Adrenal gland (tissue), 12 donors: ENCODE measurements around the gene MAP3K7. TPM values are rescaled to one million over a fixed set of nuclear protein-coding genes. Genes with fewer than 3 reads are reported as not detected.

ENCODE experiments used
- DNase-seq, 7 donors: peaks; one replicate each; pipeline ENCODE4 v3.0.0-alpha.2; 2019 to 2020
- H3K27ac ChIP-seq, 5 donors: fragments of 200-600 bp; sonication (generic) in 4 of 5; 1 replicate in 3 of 5; 2 replicates in 2 of 5; pipeline versions ENCODE4 v1.5.1 to v1.8.0; 2016 to 2020; ENCODE audit warnings: mild to moderate bottlenecking in 1 of 5
- H3K27me3 ChIP-seq: fragments of 200-600 bp; 2 replicates; pipeline ENCODE4 v1.8.0; 2021
- H3K36me3 ChIP-seq, 2 donors: fragments of 200-600 bp; replicated peaks in 1 of 2; 1 replicate in 1 of 2; 2 replicates in 1 of 2; pipeline versions ENCODE4 v1.5.1 to v1.8.0; 2018 to 2022
- H3K4me1 ChIP-seq, 2 donors: fragments of 200-600 bp; replicated peaks in 1 of 2; 1 replicate in 1 of 2; 2 replicates in 1 of 2; pipeline versions ENCODE4 v1.5.1 to v1.8.0; 2018 to 2021
- H3K4me3 ChIP-seq, 4 donors: fragments of 200-600 bp; sonication (generic) in 3 of 4; one replicate each; pipeline ENCODE4 v1.5.1; 2016 to 2018
- H3K9me3 ChIP-seq, 3 donors: fragments of 200-600 bp; sonication (generic) in 1 of 3; replicated peaks in 1 of 3; 1 replicate in 2 of 3; 2 replicates in 1 of 3; pipeline versions ENCODE4 v1.5.1 to v1.8.0; 2016 to 2021
- POLR2A ChIP-seq, 2 donors: fragments of 450-650 bp; IDR thresholded peaks; one replicate each; pipeline ENCODE4 v1.6.1; 2017; ENCODE audit warnings: antibody characterized with exemption in 2 of 2, mild to moderate bottlenecking in 2 of 2, moderate library complexity in 1 of 2
- WGBS, 4 donors: extraction: QIAGEN DNeasy Blood & Tissue Kit in 2 of 4; methylation state at CpG; one replicate each; pipeline versions ENCODE4 v1.1.5 to v1.1.7; 2013 to 2017; 5-methylcytosine and 5-hydroxymethylcytosine counted together
- intact Hi-C, 2 donors: fragments of 100-400 bp; cut with DNase I; formaldehyde crosslinking; loops; one replicate each; pipeline versions ENCODE4 v1.14.1 to v1.15.0; 2022 to 2023
- polyA plus RNA-seq, 3 donors: library from polyadenylated mRNA; stranded (reverse); fragments of 200-250 nt in 2 of 3; fragments of 350-450 nt in 1 of 3; fragmentation: Illumina TruSeq in 1 of 3; extraction: RNeasy Lipid Tissue Mini Kit (QIAGEN cat#74804) in 1 of 3; gene quantifications; one replicate each; pipeline ENCODE4 v1.2.3, GENCODE V29; 2013 to 2014
- total RNA-seq, 9 donors: library from RNA; depleted of rRNA in 4 of 9; stranded (reverse); fragments of >200 nt in 4 of 9; fragments of 120-200 nt in 1 of 9; fragmentation: NEBNext Ultra II Directional in 1 of 9; extraction: Animal tissue kit (Norgen Biotek cat#: 25700) in 1 of 9; gene quantifications; one replicate each; pipeline versions ENCODE4 v1.1.0 to v1.2.4, GENCODE V29; 2013 to 2023
- TF ChIP-seq, protein P1 (sequence below), 6 experiments: fragments of 450-650 bp in 4 of 6; fragments of 200-600 bp in 2 of 6; sonication (generic) in 1 of 6; IDR thresholded peaks; 1 replicate in 5 of 6; 2 replicates in 1 of 6; pipeline versions ENCODE4 v1.5.1 to v1.8.0; 2016 to 2021; ENCODE audit warnings: antibody characterized with exemption in 6 of 6, mild to moderate bottlenecking in 2 of 6, moderate library complexity in 1 of 6
- donor health status: healthy with polysubstance abuse.
- donor health status: Bipolar disorder and iron deficiency.
- donor health status: DM: yes; HTN: yes; CAD: no.
- donor health status: DM: no; HTN: no; CAD: no.
- donor health status: DM: no; HTN: no; CAD: no.
- donor health status: DM: yes; HTN: yes; CAD: no.

MAP3K7 gene
- total and polyA plus RNA-seq, 12 donors, result 14.4 to 35.1 (median 21.1) TPM

DNA sequence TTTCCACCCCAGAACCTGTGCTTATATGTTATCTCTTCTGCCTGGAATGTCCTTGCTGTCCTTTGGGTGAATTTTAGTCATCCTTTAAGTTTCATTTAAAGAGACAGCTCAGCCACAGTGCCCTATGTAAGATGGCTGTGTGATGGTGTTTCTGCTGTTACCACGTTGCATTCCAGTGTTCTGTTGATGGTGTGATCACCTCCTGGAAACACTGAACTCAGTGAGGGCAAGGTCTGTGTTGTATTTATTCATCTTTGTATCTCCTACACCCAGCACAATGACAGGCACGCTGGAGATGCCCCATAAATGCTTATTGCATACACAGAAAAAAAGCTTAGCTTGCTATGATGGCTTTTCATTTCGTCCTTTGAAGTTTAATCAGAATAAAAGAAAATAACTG, 102.5 kb downstream of the MAP3K7 start:
- intact Hi-C loops, result no loop called here

DNA sequence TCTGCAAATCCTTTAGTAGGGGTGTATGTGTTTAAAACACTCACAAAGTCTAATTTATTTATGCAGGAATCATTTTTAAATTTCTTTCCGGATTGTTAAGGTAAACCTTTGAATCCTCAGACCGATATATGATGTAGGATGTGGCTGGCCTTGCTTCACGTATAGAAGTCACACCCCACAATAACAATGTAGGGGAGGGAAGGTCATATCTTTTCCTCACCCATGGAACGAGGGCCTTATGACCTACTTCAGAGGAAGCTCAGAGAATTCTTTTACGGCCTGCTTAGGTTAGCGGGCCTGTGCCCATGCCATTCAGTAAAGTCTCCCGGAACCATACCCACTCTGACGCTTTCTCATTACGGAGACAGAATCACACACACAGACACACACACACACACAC, 102.9 kb downstream of the MAP3K7 start:
- Histone ChIP-seq H3K27ac (no peak overlapping the region), H3K4me3 (no peak overlapping the region), H3K4me1 (peaks cover 0 to 3% of the 10 kb centered on the region in 2 donors), H3K27me3 (no peaks in the 10 kb centered on the region), H3K36me3 (no peaks in the 10 kb centered on the region), H3K9me3 (no peaks in the 10 kb centered on the region)
- TF ChIP-seq POLR2A (IDR thresholded peaks at IDR 0.05), result no peak
- TF ChIP-seq, protein P1, sequence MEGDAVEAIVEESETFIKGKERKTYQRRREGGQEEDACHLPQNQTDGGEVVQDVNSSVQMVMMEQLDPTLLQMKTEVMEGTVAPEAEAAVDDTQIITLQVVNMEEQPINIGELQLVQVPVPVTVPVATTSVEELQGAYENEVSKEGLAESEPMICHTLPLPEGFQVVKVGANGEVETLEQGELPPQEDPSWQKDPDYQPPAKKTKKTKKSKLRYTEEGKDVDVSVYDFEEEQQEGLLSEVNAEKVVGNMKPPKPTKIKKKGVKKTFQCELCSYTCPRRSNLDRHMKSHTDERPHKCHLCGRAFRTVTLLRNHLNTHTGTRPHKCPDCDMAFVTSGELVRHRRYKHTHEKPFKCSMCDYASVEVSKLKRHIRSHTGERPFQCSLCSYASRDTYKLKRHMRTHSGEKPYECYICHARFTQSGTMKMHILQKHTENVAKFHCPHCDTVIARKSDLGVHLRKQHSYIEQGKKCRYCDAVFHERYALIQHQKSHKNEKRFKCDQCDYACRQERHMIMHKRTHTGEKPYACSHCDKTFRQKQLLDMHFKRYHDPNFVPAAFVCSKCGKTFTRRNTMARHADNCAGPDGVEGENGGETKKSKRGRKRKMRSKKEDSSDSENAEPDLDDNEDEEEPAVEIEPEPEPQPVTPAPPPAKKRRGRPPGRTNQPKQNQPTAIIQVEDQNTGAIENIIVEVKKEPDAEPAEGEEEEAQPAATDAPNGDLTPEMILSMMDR (IDR thresholded peaks at IDR 0.05), result no peak
- intact Hi-C loops, result loop anchor here in 1 of 2 donors (2.0 kb wide), 1 partner anchor 545 kb away; no protein-coding TSS in a partner anchor
- DNase-seq, result no peak
- WGBS, 4 donors, result 82 to 92% (median 87%) methylated on average over 9 of the region's 9 CpGs

More for the DNA sequence above, 102.5 kb downstream of the MAP3K7 start:
- Histone ChIP-seq H3K4me3 (no peak overlapping the region), H3K27me3 (no peaks in the 10 kb centered on the region), H3K36me3 (no peaks in the 10 kb centered on the region), H3K4me1 (no peaks in the 10 kb centered on the region), H3K9me3 (no peaks in the 10 kb centered on the region), H3K27ac (no peak overlapping the region)
- DNase-seq, result no peak
- TF ChIP-seq, protein P1 (IDR thresholded peaks at IDR 0.05), result no peak
- TF ChIP-seq POLR2A (IDR thresholded peaks at IDR 0.05), result no peak
- WGBS, 4 donors, result 64 to 74% (median 68%) methylated on average over 3 of the region's 3 CpGs

DNA sequence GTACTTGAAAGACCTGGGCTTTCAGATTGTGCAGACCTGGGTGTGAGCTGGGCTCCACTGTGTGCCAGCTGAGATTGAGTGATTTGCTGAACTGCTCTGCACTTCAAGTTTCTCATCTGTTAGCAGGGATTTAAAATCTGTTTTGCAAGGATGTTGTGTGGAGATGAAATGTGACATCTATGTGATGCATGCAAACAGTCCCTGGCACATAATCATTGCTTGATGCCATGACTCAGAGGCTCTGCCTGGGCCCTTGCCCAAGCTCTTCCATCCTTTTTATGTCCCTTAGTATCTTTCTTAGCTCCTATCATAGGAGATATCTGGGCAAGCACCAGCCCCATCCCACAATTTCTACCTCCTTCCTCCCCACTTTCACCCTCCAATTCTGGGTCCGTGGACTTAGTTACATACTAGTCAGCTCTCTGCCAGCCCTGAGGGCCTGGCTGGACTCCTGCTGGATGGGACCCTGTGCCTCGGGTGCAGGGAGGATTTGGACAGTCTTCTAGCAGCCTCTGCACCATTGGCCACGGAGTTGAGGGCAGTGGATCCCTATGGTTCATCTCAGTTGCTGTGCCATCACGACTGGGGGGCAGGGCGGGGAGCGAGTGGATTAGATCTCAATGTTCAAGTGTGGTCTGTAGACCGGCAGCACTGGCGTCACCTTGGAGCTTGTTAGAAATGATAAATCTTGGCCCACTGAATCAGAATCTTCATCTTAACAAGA, 103.6 kb downstream of the MAP3K7 start:
- H3K9me3 ChIP-seq, result no peaks in the 10 kb centered on the region
- no peak for TF ChIP-seq POLR2A (IDR thresholded peaks at IDR 0.05)
- TF ChIP-seq, protein P1 (IDR thresholded peaks at IDR 0.05), result no peak
- peaks cover 0 to 4% of the 10 kb centered on the region in 2 donors for H3K4me1 ChIP-seq
- intact Hi-C loops, result loop anchor here in 1 of 2 donors (2.0 kb wide), 1 partner anchor 544 kb away; no protein-coding TSS in a partner anchor
- 83 to 90% (median 86%) methylated on average over 7 to 8 of the region's 8 CpGs for WGBS, 4 donors
- H3K4me3 ChIP-seq, result no peak overlapping the region
- no peak overlapping the region for H3K27ac ChIP-seq
- no peaks in the 10 kb centered on the region for H3K27me3 ChIP-seq
- peak in 1 of 7 donors; percentile 18 for DNase-seq
- H3K36me3 ChIP-seq, result no peaks in the 10 kb centered on the region

DNA sequence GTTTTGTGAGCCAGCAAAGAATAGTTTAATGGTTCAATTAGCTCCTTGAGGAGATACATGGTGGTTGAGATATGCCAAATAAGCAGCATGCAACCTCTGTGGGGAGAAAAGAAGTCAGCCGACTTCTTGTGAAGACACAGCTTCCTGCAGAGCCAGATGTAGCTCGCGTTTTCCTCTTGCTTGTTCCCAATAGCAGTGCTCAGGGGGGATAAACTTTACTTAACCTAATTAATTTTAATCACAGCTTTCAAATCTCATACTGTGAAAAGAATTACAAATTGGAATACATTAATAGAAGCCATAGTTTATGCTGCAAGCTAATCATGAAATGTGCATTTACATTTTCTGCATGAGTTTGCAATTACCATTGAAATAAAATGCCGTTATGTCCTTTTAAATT, 106.2 kb downstream of the MAP3K7 start:
- H3K4me3 ChIP-seq, result no peak overlapping the region
- 76 to 83% (median 81%) methylated on average over 4 of the region's 4 CpGs for WGBS, 4 donors
- no peaks in the 10 kb centered on the region for H3K27me3 ChIP-seq
- no peaks in the 10 kb centered on the region for H3K9me3 ChIP-seq
- TF ChIP-seq, protein P1 (IDR thresholded peaks at IDR 0.05), result no peak
- no peak for TF ChIP-seq POLR2A (IDR thresholded peaks at IDR 0.05)
- peaks cover 0 to 4% of the 10 kb centered on the region in 2 donors for H3K4me1 ChIP-seq
- DNase-seq, result no peak
- intact Hi-C loops, result no loop called here
- no peak overlapping the region for H3K27ac ChIP-seq
- no peaks in the 10 kb centered on the region for H3K36me3 ChIP-seq
